NCI-H446 treated with DMSO at 0.1 percent for 48 hours (cell line): ENCODE measurements around the gene PVALEF.

Source experiments
- DNase-seq: peaks from one replicate; lab custom pipeline; 2025; lab: John Stamatoyannopoulos, UW

PVALEF gene

DNA sequence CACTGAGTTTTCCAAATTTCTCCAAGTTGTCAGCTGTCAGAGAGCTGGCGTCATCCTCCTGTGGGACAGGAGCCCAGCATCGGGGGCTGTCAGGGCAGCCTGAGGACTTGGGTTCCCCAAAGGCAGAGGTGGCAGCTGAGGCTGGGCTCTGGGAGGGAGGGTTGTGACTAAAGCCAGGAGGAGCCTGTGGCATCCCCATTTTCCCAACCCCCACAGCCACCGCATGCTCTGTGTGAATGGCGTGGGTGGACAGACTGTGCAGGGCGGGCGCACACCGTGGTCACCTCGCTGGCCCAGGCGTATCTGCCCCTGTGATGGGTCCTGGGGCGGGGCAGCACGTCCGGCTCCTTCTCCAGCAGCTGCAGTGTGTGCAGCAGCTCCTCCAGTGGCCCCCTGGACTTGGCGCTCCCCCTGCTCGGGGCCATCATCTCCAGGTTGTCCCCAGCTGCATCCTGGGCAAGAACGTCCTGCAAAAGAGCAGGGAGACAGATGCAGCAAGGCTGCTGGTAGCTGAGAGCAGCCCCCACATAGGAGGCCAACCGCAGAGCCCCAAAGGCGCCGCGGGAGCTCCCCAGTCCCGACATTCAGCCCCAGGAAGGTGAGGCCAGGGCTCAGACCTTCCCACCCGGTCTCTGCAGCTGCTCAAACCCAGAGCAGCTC is 32.7 kb downstream of the PVALEF start:
- DNase-seq, result no peak

DNA sequence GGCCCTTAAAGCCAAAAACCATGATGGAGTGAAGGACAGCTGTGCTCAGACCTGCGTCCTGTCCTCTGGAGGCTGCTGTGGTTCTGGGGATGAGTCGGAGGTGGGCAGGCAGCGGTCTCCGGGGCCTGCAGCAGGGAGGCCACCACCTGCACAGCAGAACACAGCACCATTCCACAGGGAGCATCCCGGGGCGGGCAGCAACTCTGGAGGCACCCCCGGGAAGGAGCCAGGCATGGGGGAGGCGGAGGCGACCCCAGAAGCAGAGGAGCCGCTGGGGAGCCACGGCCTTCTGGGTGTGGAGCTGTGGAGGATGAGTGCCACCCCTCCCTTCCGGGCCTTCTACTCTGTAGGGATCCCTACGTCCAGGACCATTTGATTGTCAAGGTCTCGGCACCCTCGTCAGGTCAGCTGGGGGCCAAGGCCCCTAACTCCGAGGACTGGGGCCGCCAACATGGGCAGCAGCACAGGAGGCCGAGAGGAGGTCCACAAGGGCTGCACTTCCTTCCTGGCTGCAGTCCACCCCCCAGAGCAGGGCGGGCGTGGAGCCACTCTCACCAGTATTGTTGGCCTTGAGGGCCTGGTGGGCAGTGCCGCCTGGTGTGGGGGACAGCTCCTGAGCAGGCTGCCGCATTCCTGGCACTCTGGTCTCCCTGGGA is 33.6 kb downstream of the PVALEF start:
- DNase-seq, result no peak

DNA sequence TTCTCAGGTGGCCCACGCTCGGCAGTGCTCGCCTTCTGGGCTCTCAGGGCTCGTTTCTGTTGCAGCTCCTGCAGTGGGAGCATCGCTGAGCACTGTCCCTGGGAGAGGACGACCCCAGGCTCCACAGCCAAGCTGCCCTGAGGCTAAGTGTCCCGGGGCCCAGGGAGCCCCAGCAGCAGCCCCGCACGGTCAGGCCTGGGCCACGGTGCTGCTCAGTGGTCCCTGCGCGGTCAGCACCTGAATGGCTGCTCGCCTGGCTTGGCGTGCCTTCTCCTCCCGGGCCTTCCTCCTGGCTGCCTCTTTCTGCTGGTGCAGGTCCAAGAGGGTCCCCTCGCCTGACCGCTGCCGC is 34.1 kb downstream of the PVALEF start:
- DNase-seq, result no peak

DNA sequence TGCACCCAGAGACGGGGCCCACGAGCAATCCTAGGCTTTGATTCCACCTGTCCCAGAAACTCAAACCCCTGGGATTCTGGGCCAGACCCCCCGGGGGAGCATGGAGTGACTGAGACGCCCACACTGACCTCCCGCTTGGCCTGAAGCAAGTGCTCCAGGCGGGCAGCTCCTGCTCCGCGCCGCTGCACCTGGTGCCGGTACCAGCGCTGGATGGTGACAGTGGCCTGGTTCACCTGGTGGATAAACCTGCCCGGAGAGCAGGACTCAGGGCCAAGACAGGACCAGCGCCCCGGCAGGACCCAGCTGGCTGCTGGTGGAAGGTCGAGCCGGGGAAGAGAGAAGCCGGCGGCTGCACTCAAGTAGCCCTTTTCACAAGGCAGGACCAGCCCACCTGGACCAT is 34.9 kb downstream of the PVALEF start:
- no peak for DNase-seq

DNA sequence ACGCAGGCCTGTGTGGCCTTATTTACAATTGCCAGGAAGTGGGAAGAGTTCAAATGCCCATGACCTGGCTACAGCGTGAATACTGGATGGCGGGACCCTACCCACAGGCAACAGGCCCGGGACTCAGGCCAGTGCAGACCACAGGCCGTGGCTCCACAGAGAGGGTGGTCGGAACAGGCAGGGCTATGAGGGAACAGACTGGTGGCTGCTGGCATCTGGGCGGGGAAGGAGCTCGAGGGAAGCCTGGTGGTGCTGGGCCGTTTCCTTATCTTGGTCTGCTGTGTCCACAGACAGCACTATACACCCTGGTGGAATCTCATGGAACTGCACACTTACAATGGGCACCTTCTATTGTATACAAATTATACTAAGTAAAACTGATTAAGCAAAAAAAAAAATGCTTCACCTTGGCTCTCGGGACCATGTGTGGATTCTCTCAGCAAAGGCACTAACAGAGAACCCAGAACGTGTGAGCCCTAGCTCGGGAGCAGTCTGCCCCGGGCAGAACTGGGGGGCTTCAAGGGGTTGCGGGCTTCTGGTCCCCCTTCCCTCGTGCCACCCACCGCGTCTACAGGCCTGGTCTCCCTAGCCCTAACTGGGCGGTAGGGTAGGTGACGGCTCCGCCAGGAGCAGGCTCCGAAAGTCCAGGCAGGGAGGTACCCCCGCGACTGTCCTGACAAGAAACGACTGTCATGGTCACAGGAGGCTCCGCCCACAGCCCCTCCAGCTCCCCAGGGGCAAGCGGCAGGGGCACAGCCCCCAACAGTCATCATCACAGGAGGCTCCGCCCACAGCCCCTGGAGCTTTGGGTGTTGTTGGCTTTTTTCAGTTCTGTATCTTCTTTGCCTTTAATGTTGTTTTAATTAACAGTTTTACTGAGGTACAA is 35.6 kb downstream of the PVALEF start:
- DNase-seq, result no peak

DNA sequence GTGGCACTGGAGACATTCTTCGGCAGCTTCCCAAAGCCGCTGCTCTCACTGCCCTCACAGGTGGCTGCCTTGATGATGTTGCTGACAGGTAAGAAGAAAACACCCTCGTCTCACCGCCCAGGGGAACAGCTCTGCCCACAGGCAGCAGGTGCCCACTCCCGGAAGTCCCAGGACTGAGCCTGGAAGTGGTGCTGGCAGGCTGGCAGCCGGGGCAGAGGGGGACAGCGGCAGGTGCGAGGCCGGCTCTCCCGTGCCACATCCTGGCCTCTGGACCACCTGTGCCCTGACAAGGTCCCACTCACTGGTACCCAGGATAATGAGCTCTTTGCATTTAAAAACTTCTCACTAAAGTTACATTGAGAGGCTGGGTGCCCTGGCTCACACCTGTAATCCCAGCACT is 37.0 kb downstream of the PVALEF start:
- no peak for DNase-seq

DNA sequence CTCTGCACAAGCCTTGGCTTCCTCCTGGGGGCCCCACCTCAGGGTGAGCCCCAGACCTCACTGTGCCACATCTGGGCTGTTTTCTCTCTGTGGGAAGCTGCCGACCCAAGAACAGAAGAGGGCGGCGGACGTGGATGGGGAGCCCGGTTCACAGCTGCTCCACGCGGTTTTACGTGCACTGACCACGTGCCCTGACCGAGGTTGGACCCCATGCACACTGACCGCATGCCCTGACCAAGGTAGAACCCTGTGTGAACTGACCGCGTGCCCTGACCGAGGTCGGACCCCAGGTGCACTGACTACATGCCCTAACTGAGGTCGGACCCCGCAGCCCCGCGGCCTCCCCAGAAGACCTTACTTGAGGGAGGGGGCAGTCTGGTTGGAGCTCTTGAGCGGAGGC is 37.8 kb downstream of the PVALEF start:
- no peak for DNase-seq

DNA sequence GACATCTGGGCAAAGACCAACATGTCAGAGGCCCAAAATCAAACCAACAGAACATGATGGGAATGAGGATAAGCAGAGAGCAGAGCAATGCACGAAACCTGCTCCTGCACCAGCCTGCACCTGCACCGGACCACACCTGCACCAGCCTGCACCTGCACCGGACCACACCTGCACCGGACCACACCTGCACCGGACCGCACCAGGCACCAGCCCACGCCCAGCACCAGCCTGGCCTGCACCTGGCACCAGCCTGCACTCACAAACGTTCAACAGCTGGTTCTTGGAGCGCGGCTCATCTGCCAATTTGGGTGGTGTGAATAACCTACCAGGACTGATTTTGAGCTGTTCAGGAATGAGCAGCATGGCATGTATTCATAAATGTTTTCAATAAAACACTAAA is 39.3 kb downstream of the PVALEF start:
- no peak for DNase-seq

DNA sequence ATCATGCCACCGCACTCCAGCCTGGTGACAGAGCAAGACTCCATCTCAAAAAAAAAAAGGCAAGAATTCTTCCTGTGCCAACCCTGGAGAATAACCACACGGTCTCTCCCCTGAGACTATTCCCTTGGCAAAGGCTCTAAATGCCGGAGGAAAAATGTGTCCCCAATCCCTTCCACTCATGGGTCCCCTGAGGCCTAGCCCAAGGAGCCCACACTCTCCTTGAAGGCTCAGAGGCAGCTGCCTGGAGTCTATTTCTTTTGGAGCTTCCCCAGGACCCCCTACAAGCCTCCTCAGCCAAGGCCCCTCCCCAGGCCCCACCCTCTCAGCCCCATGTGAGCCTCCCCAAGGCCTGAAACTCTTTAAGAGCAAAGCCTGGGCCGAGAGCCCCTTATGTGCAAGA is 40.9 kb downstream of the PVALEF start:
- DNase-seq, result no peak

DNA sequence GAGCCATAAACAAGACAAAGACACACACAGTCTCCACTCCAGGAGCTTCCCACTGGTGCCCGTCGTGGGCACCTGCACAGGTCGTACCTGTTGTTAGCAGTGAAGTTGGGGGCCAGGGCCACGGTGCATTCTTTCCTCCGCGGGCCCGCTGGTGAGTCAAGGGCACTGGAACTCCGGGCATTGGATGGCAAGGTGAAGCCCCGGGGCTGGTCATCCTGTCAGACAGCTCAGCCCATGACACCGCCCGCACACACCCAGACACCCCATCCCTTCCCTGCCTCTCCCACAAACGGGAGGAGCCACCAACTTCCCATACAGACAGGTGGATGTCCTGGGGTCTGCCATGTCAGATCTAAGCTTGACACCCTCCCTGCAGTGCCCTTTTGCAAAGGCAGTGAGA is 41.4 kb downstream of the PVALEF start:
- no peak for DNase-seq

DNA sequence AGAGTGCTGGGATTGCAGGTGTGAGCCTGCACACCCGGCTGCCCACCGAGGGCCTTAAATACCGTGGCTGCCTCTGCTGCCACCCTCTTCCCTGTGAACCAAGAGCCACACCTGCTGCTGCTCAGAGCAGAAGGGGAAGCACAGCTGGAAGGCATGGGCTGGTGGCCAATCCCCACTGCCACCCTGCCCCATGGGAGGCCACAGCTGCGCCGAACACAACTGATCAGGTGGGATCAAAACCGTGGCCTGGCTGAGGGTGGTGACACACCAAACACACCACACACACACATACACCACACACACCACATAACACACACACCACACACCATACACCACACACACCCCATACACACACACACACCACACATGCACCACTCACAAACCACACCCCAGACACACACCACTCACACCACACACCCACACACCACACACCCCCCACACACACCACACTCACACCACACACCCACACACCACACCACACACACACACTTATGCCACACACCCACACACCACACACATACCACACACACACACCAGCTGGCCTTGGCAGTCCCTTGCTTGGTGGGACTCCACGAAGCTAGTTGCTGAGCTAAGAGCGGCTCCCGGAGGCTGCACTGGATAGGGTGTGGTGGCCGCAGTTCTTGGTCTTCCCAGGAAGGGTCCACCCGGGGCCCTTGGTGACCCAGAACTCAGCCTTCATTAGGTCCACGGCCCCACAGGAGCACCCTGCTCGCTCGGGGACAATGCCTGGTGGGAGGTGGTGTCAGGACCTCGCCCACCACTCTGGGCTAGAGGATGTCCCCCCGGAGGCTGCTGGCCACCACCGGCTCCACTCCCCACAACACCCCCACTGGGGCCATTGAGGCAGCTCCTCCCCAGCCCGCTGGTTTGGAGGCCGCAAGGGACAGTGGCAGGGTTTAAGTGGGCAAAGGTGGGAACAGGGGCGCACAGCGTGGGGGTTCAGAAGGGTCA is 42.6 kb downstream of the PVALEF start:
- DNase-seq, result no peak

DNA sequence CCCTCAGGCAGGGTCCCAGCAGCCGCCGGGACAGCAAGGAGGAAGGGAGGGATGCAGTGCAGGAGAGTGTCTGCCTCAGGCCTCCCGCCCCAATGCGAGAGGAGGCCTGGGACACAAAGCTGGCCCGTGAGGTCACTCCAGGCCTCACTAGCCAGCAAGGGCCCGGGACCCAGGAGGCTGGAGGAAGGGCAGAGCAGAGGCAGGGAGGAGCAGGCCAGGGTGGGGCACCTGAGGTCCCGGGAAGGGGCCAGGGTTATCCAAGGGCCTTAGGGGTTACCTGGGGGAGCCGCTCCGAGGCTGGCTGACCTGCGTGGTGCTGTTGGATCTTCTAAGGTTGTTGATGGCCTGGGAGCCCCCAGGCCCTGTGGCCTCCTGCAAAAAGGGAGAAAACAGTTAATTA is 43.3 kb downstream of the PVALEF start:
- no peak for DNase-seq

DNA sequence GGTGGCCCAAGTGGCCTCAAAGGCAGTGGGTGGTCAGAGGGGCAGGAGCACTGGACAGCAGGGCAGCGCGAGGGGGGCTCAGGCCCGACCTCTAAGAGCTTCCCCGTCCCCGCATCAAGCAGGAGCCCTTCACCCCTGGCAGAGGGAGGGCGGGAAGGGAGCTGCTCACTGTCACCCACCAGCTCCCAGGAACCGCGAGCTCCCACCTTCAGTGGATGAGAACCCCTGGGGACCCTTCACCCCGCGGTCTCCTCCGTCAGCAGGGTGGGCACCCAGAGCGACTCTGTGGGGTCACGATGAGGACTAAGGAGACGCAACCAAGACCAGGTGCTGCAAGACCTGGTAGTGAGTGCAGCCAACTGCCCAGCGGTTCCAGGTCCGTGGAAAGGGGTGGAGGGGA is 43.8 kb downstream of the PVALEF start:
- no peak for DNase-seq

DNA sequence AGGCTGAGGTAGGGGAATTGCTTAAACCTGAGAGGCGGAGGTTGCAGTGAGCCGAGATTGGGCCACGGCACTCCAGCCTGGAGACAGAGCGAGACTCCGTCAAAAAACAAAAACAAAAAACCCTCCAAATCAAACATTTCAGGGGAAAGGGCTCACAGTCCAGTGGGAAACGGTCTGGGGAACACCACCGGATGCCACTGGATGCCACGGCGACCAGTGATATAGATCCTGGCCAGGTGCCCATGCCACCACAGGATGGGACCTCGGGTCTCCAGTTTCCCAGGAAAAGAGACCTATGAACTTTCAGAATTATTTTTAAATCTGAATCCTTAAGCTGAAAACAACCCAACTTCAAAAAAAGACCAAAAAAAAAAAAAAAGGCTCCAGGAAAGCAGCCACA is 45.2 kb downstream of the PVALEF start:
- no peak for DNase-seq

DNA sequence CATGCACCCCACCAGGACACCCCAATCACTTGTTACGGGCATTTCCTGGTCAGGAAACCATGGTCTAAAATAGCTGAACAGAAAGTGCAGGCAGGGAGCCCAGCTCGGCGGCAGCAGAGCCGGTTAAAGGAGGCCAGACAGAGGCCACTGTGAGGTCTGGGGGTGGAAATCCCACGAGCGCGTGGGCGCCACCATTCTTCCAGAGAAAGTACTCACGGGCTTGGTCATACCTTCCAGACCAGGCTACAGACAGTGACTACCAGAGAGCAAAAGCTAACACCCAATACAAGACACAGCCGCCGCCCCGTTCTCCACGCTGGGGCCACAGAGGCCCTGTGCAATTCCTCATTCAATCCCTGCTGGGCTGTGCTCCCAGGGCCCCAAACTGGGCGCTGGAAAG is 45.6 kb downstream of the PVALEF start:
- DNase-seq, result no peak

DNA sequence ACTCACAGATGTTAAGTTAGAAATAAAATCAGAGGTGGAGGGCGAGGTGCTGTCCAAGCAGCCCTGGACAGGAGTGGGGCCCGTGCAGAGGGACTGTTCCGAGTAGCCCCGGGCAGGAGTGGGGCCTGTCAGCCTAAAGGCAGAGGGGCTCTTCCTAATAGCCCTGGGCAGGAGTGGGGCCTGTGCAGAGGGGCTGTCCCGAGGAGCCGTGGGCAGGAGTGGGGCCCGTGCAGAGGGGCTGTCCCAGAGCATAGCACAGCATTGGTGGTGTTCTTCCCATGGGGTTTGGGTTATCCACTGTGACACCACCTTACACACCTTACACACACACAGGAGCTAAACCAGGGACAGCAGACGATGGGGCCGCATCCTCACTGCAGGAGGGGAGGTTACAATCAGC is 47.1 kb downstream of the PVALEF start:
- no peak for DNase-seq

DNA sequence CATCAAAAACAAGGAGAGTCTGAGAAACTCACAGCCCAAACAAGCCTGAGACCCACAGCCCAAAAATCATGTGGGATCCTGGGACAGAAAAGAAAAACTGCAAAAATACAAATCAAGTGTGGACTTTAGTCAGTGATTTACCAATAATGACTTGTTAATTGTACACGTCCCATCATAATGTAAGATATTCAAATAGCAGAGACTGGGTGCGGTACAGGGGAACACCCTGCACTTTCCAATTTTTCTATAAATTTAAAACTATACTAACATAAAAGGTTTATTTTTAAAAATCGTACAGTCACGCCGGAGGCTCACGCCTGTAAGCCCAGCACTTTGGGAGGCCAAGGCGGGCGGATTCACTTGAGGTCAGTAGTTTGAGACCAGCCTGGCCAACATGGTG is 48.7 kb downstream of the PVALEF start:
- DNase-seq, result no peak

DNA sequence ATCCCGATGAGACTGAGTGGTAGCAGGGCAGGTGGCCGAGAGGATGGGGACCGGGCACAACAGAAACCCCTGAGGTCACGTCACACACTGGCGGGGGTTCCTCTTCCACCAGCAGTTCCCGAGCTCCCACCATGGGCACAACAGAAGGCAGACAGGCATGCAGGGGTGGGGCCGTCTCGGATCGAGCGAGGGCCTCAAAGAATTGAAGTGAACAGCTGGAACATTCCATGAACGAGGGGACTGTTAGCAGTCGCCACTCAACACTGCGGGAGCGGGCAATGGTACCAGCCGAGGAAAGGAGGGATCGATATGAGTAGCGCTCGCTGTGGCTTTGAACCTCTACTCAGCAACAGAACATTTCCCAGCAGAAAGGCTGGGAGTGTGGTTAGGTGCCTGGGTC is 52.2 kb downstream of the PVALEF start:
- no peak for DNase-seq

DNA sequence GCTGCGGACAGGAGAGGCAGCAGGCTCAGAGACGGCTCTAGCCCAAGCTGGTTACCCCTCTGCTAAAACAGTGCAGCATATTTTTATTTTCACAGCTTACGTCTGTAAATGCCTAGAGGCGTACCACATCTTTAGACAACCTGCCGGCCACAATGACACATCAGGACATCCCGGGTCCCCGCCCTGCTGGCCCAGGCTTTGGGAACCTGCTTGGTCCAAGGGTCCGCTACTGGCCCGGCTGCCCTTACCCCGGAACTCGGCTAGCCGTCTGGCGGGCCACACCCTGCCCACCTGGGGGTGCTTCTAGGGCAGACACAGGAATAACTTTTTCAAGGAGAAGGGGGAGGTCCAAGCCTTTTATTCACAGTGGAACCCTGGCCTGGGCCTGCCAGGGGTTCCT is 53.2 kb downstream of the PVALEF start:
- no peak for DNase-seq

DNA sequence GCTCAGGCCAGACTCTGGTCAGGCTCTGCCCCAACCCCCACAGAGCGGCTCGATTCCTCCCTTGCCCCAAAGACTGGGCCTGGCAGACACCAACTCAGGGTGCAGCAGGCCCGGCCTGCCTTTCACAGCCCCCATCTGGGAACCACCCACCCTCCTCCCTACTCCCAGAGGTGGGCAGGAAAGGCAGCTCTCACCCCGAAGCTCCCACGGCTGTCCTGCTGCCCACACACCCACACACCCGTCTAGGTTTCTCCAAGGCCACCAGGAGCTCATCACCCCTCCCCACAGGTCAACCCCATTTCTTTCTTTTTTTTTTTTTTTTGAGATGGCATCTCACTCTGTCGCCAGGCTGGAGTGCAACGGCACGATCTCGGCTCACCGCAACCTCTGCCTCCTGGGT is 53.7 kb downstream of the PVALEF start:
- no peak for DNase-seq

DNA sequence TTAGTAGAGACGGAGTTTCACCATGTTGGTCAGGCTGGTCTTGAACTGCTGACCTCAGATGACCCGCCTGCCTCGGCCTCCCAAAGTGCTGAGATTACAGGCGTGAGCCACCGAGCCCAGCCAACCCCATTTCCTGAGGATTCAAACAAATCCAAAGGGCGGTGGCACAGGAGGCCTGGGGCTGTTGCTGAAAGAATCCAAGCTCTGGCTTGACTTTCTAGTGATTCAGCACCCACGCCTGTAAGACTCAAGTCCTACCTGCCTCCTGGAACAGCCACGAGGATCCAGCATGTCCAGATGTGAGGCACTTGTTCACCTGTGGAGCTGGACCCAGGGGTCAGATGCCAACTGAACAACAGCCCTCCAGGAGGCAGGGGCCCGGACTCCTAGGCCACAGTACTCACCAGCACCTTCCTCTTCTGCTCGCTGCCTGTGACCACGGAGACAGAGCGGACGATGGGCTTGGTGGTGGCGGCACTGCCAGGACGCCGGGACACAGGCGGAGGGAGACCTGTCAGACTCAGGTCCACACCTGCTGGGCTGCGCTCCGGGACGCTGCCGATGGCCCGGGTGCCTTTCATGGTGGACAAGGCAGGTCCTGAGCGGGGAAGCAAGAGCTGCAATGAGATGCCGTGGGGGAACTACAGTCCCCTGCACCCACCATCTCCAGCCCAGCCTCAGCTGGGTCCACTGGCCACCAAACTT is 54.3 kb downstream of the PVALEF start:
- DNase-seq, result no peak
